Measurements from ENCODE around the gene GPM6B. TPM values are rescaled to one million over a fixed set of nuclear protein-coding genes. Genes with fewer than 3 reads are reported as not detected.
A peak's percentile ranks its signal among the peaks of the same experiment; 100 is the strongest.

GPM6B gene
- total RNA-seq, 1 donor from 2014 or later = 516 TPM

DNA sequence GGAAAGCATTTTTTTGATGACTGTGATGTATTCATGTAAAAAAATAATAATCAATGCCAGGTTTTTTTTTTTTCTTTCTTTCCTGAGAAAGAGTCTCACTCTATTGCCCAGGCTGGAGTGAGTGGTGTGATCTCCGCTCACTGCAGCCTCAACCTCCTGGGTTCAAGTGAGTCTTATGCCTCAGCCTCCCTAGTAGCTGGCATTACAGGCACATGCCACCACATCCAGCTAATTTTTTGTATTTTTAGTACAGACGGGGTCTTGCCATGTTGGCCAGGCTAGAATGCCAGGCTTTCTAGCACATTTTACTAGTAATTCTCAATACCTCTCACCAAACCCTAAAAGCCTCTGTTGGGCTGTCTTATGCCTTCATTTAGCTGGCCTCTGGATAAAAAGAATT lies 25.7 kb downstream of the GPM6B start:
- TF ChIP-seq, protein P1, sequence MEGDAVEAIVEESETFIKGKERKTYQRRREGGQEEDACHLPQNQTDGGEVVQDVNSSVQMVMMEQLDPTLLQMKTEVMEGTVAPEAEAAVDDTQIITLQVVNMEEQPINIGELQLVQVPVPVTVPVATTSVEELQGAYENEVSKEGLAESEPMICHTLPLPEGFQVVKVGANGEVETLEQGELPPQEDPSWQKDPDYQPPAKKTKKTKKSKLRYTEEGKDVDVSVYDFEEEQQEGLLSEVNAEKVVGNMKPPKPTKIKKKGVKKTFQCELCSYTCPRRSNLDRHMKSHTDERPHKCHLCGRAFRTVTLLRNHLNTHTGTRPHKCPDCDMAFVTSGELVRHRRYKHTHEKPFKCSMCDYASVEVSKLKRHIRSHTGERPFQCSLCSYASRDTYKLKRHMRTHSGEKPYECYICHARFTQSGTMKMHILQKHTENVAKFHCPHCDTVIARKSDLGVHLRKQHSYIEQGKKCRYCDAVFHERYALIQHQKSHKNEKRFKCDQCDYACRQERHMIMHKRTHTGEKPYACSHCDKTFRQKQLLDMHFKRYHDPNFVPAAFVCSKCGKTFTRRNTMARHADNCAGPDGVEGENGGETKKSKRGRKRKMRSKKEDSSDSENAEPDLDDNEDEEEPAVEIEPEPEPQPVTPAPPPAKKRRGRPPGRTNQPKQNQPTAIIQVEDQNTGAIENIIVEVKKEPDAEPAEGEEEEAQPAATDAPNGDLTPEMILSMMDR (IDR thresholded peaks at IDR 0.05; ENCODE audit: partially characterized antibody, unreplicated experiment) = no peak
- Mint-ChIP-seq H3K4me1 (ENCODE audit: low read depth, unreplicated experiment) (peaks cover 24% of the 10 kb centered on the region), H3K4me3 (ENCODE audit: unreplicated experiment) (no peak overlapping the region), H3K9me3 (ENCODE audit: unreplicated experiment) (peaks cover 3% of the 10 kb centered on the region), H3K36me3 (ENCODE audit: unreplicated experiment) (no peaks in the 10 kb centered on the region), H3K27ac (ENCODE audit: unreplicated experiment) (no peak overlapping the region), H3K27me3 (ENCODE audit: unreplicated experiment) (peaks cover 3% of the 10 kb centered on the region)
- DNase-seq = no peak

DNA sequence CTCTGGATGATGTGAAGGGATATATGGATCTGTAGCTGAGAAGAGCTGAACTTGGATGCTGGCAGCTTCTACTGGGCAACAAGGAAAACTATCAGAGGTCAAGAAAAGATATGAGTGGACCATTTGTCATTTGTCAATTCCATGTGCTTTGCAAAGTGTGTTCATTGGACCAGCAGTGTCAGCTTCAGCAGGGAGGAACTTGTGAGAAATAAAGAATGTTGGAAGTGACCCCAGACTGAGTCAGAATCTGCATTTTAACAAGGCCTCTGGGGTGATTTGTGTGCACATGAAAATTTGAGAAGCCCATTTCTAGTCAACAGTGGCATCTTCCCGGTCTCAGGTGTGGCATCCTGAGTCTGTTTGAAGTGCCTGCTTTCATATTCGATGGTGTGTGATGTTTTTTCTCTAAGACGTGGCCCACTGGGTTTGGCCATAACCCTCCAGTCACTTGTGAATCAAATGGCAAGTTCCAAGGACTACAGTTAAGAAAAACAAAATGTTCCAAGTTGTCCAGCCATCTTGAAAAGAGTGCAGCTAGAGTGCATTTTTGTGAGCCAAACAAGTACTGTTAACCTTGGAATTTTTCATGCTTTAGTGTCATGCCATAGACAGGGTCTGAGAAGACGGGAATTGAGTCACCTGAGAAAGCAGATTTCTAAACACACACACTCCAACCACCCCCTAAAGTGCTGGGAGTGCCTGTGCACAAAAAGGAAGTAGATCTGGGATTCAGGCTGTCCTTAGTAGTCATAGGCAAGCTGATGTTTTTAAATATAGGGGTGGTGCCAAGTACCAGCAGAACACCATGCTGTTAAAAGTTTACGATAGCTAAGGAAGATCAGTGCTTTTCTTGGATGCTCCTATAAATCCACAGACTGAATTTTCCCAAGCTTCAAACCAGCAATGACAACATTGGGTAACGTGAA lies 26.4 kb downstream of the GPM6B start:
- H3K36me3 Mint-ChIP-seq (ENCODE audit: unreplicated experiment) = no peaks in the 10 kb centered on the region
- H3K9me3 Mint-ChIP-seq (ENCODE audit: unreplicated experiment) = peaks cover 3% of the 10 kb centered on the region
- H3K27ac Mint-ChIP-seq (ENCODE audit: unreplicated experiment) = no peak overlapping the region
- H3K4me3 Mint-ChIP-seq (ENCODE audit: unreplicated experiment) = no peak overlapping the region
- peaks cover 24% of the 10 kb centered on the region for H3K4me1 Mint-ChIP-seq (ENCODE audit: low read depth, unreplicated experiment)
- no peak for DNase-seq
- peaks cover 3% of the 10 kb centered on the region for H3K27me3 Mint-ChIP-seq (ENCODE audit: unreplicated experiment)
- TF ChIP-seq, protein P1 (IDR thresholded peaks at IDR 0.05; ENCODE audit: partially characterized antibody, unreplicated experiment) = no peak

DNA sequence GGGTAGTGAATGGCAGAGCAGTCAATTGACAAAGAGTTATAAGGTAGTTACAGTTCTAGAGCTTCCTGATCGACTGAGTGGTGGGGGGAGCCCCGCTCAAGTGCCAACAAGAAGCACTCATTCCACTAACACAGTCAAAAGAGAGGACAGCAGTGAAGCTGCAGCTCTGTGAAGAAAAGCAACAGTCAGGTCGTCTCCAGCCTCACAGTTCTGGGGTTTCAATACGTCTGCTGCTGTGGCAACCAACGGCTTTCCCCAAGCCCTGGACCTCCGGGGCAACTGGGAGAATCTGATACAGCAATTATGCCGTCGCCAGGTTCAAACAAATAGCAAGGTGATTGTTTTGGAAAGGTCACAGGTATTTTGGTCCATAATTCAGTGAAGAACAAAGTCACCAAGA lies 30.8 kb downstream of the GPM6B start:
- H3K27ac Mint-ChIP-seq (ENCODE audit: unreplicated experiment) = no peak overlapping the region
- H3K27me3 Mint-ChIP-seq (ENCODE audit: unreplicated experiment) = peaks cover 2% of the 10 kb centered on the region
- H3K4me3 Mint-ChIP-seq (ENCODE audit: unreplicated experiment) = no peak overlapping the region
- peaks cover 6% of the 10 kb centered on the region for H3K4me1 Mint-ChIP-seq (ENCODE audit: low read depth, unreplicated experiment)
- H3K36me3 Mint-ChIP-seq (ENCODE audit: unreplicated experiment) = no peaks in the 10 kb centered on the region
- peaks cover 2% of the 10 kb centered on the region for H3K9me3 Mint-ChIP-seq (ENCODE audit: unreplicated experiment)
- TF ChIP-seq, protein P1 (IDR thresholded peaks at IDR 0.05; ENCODE audit: partially characterized antibody, unreplicated experiment) = no peak
- no peak for DNase-seq

DNA sequence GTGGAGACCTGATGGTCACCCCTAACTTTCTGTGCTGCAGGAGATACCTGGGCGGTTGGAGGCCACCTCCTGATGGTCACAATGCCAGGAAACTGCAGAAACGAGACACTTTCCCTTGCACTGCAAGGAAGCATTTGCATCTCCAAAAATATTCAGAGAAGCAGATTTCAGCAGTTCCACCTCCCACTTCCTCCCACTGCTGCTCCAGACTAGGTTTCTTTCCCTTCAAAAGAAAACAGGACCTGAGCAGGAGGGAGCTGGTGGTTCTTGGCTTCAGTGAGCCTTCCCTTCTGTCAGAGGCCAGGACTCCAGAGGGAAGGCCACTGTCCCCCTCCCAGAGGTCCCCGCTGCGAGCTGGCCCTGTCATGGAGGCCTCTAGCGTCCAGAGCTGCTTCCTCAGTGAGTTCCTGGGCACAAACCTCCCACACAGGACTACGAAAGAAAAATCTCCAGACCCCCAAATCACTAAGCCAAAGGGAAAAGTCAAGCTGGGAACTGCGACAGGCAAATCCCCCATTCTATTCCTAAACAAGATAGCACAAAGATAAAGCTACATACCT lies 35.9 kb downstream of the GPM6B start:
- no peak for DNase-seq
- Mint-ChIP-seq H3K4me1 (ENCODE audit: low read depth, unreplicated experiment) (peaks cover 9% of the 10 kb centered on the region), H3K36me3 (ENCODE audit: unreplicated experiment) (no peaks in the 10 kb centered on the region), H3K27me3 (ENCODE audit: unreplicated experiment) (no peaks in the 10 kb centered on the region), H3K9me3 (ENCODE audit: unreplicated experiment) (peaks cover 2% of the 10 kb centered on the region), H3K4me3 (ENCODE audit: unreplicated experiment) (no peak overlapping the region), H3K27ac (ENCODE audit: unreplicated experiment) (no peak overlapping the region)
- TF ChIP-seq, protein P1 (IDR thresholded peaks at IDR 0.05; ENCODE audit: partially characterized antibody, unreplicated experiment) = no peak

DNA sequence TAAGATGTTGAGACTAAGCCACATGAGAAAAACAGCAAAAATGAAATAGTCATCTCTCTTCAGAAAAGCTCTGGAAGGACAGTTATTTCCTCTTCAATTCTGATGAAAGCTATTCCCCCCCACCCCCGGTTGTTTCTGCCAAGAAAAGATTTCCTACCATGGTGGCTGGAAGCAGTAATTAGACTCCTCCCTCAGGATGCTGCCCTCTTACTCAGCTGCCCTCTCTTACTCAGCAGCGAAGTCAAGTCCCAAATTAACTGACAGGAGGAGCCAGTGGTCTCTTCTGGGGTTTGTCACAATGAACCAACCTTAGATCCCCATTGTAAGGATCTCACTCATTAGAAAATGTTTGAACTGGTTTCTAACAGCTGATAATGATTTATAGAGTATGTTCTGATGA lies 38.0 kb downstream of the GPM6B start:
- Mint-ChIP-seq H3K9me3 (ENCODE audit: unreplicated experiment) (no peaks in the 10 kb centered on the region), H3K27ac (ENCODE audit: unreplicated experiment) (peak overlapping the region; percentile 48), H3K4me3 (ENCODE audit: unreplicated experiment) (peak overlapping the region; percentile 55), H3K4me1 (ENCODE audit: low read depth, unreplicated experiment) (peaks cover 9% of the 10 kb centered on the region), H3K27me3 (ENCODE audit: unreplicated experiment) (no peaks in the 10 kb centered on the region), H3K36me3 (ENCODE audit: unreplicated experiment) (no peaks in the 10 kb centered on the region)
- no peak for DNase-seq
- TF ChIP-seq, protein P1 (IDR thresholded peaks at IDR 0.05; ENCODE audit: partially characterized antibody, unreplicated experiment) = no peak

All from glutamatergic neuron (in vitro differentiated cells).